ENCODE data around the gene MRPL39.

The MRPL39 gene

GRCh38 chr21:25569084-25569483 lies 38.2 kb downstream of the MRPL39 start:
- DNase-seq (ENCODE audit: insufficient read length, low spot score) = no peak
- no peak for TF ChIP-seq CTCF (IDR thresholded peaks at IDR 0.05; ENCODE audit: insufficient read depth, missing control alignments)
- FAIRE-seq = no peak

DNA sequence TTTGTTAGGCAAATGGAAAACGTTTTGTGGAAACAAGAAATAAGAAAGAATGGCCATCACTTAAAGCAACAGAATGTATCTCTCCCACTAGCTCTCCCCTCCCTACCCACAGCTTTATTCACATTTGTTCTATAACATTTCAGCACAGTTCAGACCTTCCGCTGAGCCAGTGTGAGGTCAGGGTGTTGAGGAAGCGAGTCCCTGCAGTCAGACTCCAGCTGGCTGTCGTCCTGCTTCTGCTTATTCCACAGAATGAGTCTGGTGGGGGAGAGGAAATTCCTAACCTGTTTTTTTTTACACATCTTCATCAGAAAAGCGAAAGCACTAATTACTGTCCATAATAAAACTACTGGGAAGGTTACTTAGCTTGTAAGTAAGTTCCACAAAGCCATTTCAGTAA lies 39.0 kb downstream of the MRPL39 start:
- no peak for FAIRE-seq
- no peak for DNase-seq (ENCODE audit: insufficient read length, low spot score)
- TF ChIP-seq CTCF (IDR thresholded peaks at IDR 0.05; ENCODE audit: insufficient read depth, missing control alignments) = no peak

DNA sequence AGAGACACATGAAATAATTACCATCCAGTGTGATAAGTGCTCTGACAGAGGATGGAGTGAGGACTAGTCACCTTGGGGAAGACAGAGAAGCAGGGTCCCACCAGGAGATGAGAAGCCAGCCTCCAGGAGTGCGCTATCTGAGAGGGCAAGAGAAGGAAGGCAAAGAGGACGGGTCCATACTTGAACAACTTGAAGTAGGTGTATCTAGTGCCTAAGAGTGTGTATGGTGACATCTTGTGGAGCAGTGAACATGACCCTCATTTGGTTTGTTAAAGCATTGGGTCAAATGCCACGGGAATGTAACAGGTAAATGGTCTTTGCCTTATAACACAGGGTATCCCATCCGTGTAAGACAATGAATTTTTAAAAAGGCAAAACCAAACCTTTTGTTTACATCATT lies 39.8 kb downstream of the MRPL39 start:
- FAIRE-seq (no peak), DNase-seq (ENCODE audit: insufficient read length, low spot score) (no peak)

GRCh38 chr21:25566645-25567044 lies 40.6 kb downstream of the MRPL39 start:
- DNase-seq (ENCODE audit: insufficient read length, low spot score) (no peak), FAIRE-seq (no peak)
- TF ChIP-seq CTCF (IDR thresholded peaks at IDR 0.05; ENCODE audit: insufficient read depth, missing control alignments) = no peak

More for the DNA sequence above, 39.8 kb downstream of the MRPL39 start:
- no peak for TF ChIP-seq CTCF (IDR thresholded peaks at IDR 0.05; ENCODE audit: insufficient read depth, missing control alignments)

GRCh38 chr21:25565272-25566211 lies 41.7 kb downstream of the MRPL39 start:
- DNase-seq (ENCODE audit: insufficient read length, low spot score) (no peak), FAIRE-seq (no peak)
- TF ChIP-seq CTCF (IDR thresholded peaks at IDR 0.05; ENCODE audit: insufficient read depth, missing control alignments) = no peak

DNA sequence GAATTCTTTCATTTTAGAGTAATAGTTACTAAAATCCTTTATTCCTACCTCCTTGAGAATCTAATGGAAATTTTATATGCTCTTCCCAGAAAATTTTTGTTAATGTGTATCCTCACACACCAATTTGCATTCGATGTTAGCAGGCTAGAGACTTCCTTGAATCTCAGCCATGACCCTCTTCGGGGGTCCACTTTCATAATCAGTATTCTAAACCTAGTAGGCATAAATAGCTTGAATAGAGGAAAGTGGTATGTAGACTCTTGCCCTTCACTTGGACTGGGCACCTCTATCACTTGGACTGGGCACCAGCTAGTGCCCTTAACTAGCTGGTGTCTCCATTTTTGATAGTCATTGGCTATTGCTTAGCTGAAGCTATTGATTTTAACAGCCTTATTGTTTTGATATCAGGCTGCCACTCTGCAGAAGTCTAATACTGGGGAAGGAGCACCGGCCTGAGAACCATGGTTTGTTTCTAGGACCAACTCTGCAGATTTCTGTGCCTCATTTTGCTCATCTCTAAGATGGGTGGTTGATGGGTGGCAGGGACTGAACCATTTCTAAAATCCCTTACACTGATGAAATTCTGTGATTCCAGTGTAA lies 42.8 kb downstream of the MRPL39 start:
- FAIRE-seq = no peak
- no peak for TF ChIP-seq CTCF (IDR thresholded peaks at IDR 0.05; ENCODE audit: insufficient read depth, missing control alignments)

More for the DNA sequence above, 42.8 kb downstream of the MRPL39 start:
- DNase-seq (ENCODE audit: insufficient read length, low spot score) = no peak
